ENCODE measurements around the gene FGF11.
"Not testable (repeated sequence)": the region's sequence is repeated elsewhere in the genome, so short reads cannot be mapped to it uniquely, and the experiment has no call there.

FGF11 gene

DNA sequence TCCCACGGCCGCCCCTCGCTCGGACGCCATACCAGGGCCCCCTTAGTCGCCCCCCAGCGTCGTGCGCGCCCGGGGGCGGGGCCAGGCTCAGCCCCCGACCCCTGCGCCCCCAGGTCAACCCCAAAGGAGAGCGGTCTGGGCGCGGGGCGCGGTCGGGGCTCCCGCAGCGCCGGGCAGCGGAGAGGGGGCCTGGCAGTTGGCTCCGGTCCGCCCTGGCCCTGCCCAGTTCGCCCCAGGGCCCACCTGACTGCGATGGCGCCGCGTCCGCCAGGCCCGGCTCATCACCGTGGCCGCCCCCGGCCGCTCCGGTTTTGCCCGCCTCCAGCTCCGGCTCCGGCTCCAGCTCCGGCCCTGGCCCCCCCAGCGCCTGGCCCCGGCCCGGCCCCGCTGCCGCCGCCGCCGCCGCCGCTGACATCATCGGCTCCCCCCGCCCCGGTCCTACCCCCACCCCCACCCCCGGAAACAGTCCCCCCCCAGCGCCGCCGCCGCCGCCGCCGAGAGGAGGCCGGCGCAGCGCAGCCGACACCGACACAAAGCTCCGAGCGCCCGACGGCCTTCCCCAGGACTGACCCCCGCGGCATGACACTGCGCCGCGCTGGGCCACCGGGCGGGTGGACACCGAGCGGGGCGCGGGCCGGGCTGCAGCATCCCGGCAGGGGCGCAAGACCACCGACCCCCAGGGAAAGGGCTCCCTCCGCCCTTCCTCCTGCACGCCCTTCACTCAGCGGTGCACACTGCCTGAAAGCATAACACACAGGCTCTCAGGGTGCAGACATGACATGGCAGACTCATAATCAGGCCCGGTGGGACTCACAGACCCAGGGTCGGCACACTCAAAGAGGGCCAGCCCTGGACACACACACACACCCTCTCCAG is 40.1 kb downstream of the FGF11 start, which contains the start of gene ZBTB4:
ZBTB4 (minus strand) TSS at position 419 of the 876 bp plus-strand sequence. CDS start 12,830 bp downstream, outside the sequence.
- DNase-seq (ENCODE audit: low spot score): peak; percentile 66

DNA sequence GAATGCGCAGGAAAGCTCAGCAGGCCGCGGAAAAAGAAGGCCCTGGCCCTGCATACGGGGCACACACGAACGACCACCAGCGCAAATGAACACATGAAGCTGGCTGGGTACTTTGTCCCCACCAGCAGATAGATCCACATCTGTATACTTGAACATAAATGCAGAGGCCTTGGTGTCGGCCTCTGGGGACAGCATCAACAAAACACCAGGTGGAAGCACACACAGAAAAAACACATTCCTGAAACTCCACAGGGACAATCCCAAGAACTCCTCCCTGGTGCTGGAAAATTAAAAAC is 40.7 kb downstream of the FGF11 start:
- DNase-seq (ENCODE audit: low spot score): peak; percentile 44

DNA sequence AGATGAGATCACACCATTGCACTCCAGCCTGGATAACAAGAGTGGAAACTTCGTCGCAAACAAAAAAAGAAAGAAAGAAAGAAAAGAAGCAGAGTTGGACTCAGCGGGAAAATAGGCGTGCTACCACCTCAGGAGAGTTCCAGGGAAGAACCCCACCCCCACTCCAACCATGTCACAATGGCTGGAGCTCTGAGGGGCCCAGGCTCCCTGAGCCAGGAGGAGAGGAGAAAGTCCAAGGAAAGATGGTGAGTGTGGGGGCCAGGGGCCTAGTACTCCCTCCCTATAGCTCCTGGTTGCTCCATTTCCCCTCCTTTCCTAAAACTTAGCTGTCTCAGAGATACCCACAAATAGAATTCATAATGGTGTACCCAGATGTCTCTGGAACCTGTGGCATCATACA is 42.0 kb downstream of the FGF11 start, which contains the start of gene SLC35G6:
SLC35G6 (plus strand) TSS at position 172 of the 400 bp plus-strand sequence; CDS start at position 243, 71 bp downstream.
- not testable (repeated sequence) for DNase-seq (ENCODE audit: low spot score)

DNA sequence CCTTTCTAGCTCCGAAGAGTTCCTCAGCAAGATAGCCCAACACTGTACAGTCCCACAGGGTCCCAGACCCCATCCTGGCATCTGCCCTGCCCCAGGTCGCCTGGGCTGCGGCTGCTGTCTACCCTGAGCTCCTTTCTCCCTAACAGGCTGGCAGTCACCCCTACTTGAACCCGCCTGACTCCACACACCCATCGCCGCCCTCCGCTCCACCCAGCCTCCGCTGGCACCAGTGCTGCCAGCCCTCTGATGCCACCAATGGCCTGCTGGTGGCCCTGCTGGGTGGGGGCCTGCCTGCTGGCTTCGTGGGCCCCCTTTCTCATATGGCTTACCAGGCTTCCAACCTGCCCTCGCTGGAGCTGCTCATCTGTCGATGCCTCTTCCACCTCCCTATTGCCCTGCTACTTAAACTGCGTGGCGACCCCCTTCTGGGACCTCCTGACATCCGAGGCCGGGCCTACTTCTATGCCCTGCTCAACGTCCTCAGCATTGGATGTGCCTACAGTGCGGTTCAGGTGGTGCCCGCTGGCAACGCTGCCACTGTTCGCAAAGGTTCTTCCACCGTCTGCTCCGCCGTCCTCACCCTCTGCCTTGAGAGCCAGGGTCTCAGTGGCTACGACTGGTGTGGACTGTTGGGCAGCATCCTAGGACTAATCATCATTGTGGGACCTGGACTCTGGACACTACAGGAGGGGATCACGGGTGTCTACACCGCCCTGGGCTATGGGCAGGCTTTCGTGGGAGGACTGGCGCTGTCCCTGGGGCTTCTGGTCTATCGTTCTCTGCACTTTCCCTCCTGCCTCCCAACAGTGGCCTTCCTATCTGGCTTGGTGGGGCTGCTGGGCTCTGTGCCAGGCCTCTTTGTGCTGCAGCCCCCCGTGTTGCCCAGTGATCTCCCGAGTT is 42.8 kb downstream of the FGF11 start:
- not testable (repeated sequence) for DNase-seq (ENCODE audit: low spot score)

DNA sequence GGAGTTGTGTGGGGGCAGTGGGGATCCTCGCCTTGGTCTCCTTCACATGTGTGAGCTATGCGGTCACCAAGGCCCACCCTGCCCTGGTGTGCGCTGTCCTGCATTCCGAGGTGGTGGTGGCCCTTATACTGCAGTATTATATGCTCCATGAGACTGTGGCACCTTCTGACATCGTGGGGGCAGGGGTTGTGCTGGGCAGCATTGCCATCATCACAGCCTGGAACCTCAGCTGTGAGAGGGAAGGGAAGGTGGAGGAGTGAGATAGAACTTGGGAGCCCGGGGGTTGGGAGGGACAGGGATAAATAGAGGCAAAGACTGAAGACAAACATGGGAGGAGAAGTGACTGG is 43.4 kb downstream of the FGF11 start:
- DNase-seq (ENCODE audit: low spot score): not testable (repeated sequence)

DNA sequence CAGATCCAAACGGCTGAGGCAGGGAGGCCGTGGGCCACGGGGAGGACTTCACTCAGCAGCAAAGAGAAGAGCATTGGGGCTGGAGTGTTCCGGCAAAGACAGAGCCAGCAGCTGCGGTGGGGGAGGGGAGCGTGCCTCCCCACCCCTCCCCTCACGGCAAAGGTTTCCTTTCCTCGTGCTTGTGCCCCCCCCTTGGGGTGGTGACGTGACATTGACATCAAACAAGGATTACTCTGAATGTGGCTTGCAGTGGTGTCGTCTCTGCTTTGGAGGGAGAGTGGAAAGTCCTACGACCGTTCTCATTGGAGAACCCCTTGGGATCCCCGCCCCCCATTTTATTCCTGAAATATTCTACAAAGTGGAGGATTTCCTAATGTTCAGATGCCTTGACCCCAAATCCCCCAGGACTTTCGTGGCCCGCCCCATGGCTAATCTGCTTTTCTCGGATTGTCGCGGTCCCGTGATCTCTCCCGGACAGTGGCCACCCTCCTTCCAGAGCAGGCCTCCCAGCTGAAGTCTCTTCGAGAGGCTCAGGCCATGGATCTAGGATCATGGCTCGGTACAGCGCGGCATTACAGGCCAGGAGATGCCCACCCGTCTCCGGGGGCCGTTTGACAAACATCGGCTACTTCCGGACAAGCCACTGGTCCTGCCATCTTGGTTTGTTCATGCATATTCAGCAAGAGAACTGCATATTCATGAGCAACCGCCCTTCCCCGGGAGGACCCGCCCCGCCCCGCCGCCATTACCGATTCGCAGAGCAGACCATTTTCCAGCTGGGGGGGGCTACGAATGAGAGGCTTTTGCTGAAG is 44.1 kb downstream of the FGF11 start:
- peak; percentile 90 for DNase-seq (ENCODE audit: low spot score)

DNA sequence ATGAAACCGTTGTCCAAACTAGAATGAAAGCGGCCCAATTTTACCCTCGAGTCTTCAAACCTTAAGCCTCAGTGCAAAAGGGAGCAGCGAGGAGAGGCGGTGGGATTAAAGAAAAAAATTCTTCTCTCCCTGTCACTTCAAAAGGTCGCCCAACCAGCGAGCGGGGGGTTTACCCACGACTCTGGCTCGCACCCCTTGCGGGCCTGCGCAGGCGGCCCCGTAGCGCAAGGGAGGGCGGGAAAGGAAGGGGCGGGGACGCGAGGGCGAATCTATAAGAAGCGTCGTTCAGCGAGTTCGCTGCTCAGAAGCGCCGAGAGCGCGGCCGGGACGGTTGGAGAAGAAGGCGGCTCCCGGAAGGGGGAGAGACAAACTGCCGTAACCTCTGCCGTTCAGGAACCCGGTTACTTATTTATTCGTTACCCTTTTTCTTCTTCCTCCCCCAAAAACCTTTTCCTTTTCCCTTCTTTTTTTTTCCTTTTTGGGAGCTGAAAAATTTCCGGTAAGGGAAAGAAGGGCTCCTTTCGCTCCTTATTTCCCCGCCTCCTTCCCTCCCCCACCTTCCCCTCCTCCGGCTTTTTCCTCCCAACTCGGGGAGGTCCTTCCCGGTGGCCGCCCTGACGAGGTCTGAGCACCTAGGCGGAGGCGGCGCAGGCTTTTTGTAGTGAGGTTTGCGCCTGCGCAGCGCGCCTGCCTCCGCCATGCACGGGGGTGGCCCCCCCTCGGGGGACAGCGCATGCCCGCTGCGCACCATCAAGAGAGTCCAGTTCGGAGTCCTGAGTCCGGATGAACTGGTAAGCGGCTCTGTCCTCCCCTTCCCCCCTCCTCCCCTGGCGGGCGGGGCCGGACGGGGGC is 45.0 kb downstream of the FGF11 start, which contains the start of gene POLR2A:
POLR2A (plus strand) TSS at position 300 of the 852 bp plus-strand sequence.
- DNase-seq (ENCODE audit: low spot score): peak; percentile 97

DNA sequence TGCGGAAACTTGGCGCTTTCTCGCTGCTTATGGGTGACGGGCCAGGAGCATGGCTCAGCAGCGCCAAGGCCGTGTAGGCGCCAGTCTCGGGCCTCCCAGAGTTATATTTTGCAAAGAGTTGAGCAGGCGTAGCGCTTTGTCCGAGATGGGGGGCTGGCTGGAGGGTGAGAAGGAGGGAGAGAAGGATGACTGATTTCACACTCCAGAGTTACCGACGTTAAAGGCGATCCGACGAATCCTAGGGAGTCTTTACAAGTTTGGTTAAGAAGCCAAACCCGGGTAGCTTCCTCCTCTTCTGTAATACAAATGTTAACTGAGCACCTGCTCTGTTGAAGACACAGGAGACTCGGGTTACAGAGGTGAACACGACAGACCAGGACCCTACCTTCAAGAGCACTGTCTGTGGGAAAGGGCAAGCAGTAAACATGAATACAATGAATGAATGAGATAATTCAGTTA is 45.6 kb downstream of the FGF11 start:
- DNase-seq (ENCODE audit: low spot score): no peak

DNA sequence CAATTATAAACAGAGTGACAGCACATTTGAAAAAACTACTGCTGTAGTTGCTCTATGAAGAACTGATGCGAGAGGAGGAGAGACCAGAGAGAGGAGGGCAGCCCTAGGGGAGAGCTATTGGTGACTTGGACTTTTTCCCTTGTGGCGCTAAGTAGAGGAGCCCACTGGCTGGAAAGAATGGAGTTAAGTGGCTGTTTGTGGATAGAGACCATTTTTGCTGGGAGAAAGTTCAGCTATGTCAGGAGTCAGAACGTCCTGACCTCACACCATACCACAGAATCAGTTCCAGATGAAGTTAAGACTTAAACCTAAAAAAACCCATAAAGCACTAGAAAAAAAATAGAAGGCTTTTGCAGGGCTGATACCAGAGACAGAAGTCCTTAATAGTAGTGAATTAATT is 46.9 kb downstream of the FGF11 start:
- no peak for DNase-seq (ENCODE audit: low spot score)

DNA sequence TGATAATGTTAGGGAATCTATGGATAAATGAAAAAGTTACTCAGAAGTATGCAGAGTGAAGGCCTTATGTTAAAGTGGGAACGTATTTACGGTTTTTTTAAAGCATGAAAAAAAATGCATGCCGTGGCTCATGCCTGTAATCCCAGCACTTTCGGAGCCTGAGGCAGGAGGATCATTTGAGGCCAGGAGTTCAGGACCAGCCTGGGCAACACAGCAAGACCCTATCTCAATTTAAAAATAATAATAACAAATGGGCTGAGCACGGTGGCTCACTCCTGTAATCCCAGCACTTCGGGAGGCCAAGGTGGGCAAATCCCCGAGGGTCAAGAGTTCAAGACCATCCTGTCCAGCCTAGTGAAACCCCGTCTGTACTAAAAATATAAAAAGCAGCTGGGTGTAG is 50.8 kb downstream of the FGF11 start:
- DNase-seq (ENCODE audit: low spot score): no peak

DNA sequence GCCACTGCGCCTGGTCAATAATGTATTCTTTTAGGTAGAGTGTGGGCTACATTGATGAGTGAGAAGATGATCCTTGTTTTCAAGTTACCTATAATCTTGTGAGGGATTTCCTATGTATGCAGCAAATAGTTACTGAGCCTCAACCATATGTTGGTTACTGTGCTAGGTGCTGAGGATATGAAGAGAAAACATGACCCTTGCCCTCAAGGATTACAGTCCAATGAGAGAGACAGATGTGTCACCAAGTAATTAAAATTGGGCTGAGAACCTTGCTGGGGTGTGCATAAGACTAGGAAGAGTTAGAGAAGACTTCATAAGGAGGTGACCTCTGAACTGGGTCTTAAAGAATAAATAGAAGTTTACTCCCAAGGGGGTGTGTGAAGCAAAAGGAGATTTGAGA is 52.3 kb downstream of the FGF11 start:
- DNase-seq (ENCODE audit: low spot score): no peak

DNA sequence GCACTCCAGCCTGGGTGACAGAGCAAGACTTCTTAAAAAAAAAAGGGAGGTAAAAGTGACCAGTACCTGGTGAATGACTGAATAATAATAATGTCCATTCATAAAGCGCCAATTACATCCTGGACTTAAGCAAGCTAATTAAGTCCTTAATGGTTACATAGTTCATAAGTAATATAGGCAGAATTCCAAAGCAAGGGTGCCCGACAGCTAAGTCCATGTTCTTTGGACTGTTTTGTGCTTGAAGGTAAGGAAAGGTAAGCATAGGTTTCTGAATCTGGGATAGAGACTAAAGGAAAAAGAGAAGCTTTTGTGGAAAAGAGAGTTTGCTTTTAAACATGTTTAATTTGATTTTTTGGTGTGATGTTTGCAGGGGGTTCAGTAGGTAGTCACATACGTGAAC is 54.6 kb downstream of the FGF11 start:
- no peak for DNase-seq (ENCODE audit: low spot score)
